Fibroblast of the aortic adventitia (primary cell): Measurements from ENCODE around the gene RMND1. TPM values are rescaled to one million over a fixed set of nuclear protein-coding genes. Genes with fewer than 3 reads are reported as not detected.

Experiments used
- DNase-seq: peaks from one replicate; pipeline ENCODE4 v3.0.0-alpha.2; 2010; ENCODE audit warnings: low read depth
- H3K4me3 ChIP-seq: 2 replicates; pipeline ENCODE4 v1.5.1; 2011; ENCODE audit warnings: low read depth, mild to moderate bottlenecking, control low read depth, low read length, moderate library complexity
- total RNA-seq: library from RNA; depleted of rRNA; stranded (reverse); fragments of >200 nt; gene quantifications from 2 replicates; pipeline ENCODE4 v1.2.3, GENCODE V29; 2012; ENCODE audit warnings: low replicate concordance
- TF ChIP-seq, protein P1 (sequence below): IDR thresholded peaks from 2 replicates; pipeline ENCODE4 v1.5.1; 2011; ENCODE audit warnings: mild to moderate bottlenecking, low read length, control low read depth, inconsistent platforms; ENCODE audit not compliant: insufficient read depth

RMND1 gene
- total RNA-seq, 1 donor, result 36.4 TPM

DNA sequence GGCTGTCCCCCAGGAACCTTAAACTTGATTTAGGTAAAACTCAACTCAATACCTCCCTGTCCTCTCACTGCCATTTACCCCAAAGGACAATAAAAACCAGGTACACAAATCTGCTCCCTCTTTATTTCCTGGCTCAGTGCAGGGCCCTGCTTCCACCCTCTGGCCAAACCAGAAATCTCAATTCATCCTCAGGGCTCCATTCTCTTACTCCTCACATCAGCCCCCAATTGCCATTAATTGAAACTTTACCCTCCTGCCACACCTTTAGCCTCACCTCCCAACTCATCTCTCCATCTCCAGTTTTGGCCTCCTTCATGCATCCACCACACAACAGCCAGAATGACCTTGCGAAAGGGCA is 71.1 kb downstream of the RMND1 start:
- DNase-seq, result no peak
- TF ChIP-seq, protein P1, sequence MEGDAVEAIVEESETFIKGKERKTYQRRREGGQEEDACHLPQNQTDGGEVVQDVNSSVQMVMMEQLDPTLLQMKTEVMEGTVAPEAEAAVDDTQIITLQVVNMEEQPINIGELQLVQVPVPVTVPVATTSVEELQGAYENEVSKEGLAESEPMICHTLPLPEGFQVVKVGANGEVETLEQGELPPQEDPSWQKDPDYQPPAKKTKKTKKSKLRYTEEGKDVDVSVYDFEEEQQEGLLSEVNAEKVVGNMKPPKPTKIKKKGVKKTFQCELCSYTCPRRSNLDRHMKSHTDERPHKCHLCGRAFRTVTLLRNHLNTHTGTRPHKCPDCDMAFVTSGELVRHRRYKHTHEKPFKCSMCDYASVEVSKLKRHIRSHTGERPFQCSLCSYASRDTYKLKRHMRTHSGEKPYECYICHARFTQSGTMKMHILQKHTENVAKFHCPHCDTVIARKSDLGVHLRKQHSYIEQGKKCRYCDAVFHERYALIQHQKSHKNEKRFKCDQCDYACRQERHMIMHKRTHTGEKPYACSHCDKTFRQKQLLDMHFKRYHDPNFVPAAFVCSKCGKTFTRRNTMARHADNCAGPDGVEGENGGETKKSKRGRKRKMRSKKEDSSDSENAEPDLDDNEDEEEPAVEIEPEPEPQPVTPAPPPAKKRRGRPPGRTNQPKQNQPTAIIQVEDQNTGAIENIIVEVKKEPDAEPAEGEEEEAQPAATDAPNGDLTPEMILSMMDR, result no peak
- H3K4me3 ChIP-seq, result no peak overlapping the region

DNA sequence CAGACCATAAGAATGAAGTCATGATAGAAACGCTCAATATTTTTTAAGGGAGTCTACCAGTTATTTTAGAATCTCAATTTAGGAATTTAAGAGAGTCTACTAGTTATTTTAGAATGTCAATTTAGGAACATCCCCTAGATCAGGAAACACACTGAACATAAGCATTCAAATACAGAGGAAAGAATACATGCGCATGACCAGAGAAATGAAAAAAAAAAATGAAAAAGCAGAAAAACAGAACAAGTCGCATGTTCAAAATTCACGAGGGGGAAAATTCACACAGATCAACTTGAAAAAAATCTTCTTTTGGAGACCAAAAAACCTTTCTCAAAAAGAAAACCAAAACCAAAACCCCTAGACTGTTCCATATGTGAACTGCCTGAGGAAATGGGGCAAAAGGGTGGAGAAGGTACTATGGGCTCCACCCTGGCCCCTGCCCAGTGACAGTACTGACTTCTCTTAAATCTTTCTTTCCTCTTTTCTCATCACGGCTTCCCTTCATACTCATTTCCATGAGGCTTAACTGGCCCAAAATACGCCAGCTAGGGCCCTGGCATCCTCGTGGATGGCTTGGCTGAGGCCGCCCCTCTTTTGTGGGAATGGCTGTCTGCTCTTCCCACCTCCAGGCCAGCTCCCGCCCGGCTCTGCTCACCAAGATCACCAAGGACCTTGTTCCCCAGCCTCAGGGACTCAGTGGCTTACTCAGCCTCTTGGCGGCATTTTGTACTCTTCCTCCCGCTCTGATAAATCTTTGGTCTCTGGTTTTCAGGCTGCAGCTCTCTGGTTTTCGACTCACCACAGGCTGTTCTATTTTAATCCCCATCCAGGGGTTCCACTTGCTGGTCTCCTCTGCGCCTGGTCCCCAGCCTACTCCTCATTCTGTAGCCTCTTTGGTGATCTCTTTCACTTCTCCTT is 71.7 kb downstream of the RMND1 start:
- TF ChIP-seq, protein P1, result no peak
- peak; percentile 24 for DNase-seq
- H3K4me3 ChIP-seq, result peak overlapping the region; percentile 28

DNA sequence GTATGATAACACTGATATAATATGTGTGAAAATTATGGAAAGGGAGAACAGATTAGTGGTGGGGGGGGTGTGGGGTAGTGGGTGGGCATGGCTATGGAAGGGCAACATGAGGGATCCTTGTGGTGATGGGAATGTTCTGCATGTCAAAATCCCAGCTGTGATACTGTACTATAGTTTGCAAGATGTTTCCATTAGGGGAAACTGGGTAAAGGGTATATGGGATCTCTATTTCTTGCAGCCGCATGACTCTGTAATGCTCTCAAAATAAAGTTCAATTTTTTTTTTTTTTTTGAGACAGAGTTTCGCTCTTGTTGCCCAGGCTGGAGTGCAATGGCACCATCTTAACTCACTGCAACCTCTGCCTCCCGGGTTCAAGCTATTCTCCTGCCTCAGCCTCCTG is 74.8 kb downstream of the RMND1 start:
- TF ChIP-seq, protein P1, result no peak

DNA sequence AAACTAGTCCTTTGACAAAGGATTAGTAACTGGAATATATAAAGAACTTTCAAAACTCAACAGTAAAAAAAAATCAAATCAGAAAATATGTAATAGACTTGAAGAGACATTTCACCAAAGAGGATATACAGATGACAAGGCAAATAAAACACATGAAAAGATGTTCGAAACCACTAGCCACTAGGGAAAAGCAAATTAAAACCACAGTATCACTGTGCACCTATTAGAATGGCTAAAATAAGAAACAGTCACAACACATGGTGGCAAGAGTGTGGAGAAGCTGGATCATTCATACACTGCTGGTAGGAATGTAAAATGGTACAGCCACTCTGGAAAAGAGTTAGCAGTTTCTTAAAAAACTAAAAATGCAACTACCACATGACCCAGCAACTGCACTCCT is 75.5 kb downstream of the RMND1 start:
- no peak overlapping the region for H3K4me3 ChIP-seq
- TF ChIP-seq, protein P1, result no peak
- DNase-seq, result no peak

More for the DNA sequence above, 74.8 kb downstream of the RMND1 start:
- no peak overlapping the region for H3K4me3 ChIP-seq
- no peak for DNase-seq

DNA sequence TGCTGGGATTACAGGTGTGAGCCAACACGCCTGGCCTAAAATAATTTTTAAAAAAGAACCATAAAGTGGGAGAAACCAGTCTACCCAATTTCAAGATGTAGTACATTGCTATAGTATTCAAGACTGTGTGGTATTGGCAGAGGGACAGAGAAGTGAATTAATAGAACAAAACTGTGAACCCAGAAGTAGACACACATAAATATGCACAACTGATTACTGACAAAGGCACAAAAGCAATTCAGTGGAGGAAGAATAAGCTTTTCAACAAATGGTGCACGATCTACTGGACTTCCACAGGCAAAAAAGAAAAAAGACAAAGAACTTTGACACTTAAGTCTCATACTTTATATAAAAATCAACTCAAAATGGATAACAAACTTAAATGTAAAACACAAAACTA is 76.1 kb downstream of the RMND1 start:
- H3K4me3 ChIP-seq, result no peak overlapping the region
- no peak for DNase-seq
- TF ChIP-seq, protein P1, result no peak

DNA sequence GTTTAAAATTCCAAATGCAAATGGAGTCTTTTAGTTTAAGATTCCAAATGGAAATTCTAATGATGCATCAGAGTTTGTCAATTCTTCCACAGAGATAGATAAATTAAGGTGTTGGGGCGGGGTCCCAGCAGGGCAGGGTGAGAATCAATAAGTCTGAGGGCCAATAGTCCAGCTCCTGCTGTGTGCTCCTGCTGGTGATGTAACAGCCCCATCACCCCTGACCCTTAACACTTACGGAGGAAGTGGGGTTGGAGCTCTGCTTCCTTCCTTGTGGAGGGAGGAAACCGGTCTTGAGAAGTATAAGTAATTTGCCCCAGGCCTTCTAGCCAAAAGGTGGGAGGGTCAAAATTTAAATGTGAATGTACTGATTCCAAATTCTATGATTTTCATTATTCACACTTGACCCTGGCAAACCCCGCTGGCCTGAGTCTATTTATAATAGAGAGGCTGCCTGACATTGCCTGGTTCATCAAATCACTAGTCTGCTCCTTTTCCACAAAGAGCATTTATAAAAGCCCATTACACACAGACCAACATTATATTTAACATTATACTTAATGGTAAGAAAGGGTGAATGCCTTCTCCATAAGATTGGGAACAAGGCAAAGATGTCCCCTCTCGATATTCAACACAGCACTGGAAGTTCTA is 77.8 kb downstream of the RMND1 start:
- no peak overlapping the region for H3K4me3 ChIP-seq
- TF ChIP-seq, protein P1, result no peak

More for the DNA sequence above, 77.8 kb downstream of the RMND1 start:
- no peak for DNase-seq
